GM12875 (cell line): Measurements from ENCODE around the gene DSCAML1.

Experiments
- H3K4me3 ChIP-seq: one replicate; pipeline ENCODE4 v1.5.1; 2011; ENCODE audit warnings: low read depth, low read length, control low read depth
- TF ChIP-seq, protein P1 (sequence below): IDR thresholded peaks from 2 replicates; pipeline ENCODE4 v1.5.1; 2011; ENCODE audit warnings: low read depth, mild to moderate bottlenecking, control low read depth, inconsistent platforms, low read length, moderate library complexity, borderline replicate concordance; ENCODE audit not compliant: insufficient read depth

Gene DSCAML1

GRCh38 chr11:117456027-117456720, 340.8 kb downstream of the DSCAML1 start:
- no peak overlapping the region for H3K4me3 ChIP-seq
- TF ChIP-seq, protein P1, sequence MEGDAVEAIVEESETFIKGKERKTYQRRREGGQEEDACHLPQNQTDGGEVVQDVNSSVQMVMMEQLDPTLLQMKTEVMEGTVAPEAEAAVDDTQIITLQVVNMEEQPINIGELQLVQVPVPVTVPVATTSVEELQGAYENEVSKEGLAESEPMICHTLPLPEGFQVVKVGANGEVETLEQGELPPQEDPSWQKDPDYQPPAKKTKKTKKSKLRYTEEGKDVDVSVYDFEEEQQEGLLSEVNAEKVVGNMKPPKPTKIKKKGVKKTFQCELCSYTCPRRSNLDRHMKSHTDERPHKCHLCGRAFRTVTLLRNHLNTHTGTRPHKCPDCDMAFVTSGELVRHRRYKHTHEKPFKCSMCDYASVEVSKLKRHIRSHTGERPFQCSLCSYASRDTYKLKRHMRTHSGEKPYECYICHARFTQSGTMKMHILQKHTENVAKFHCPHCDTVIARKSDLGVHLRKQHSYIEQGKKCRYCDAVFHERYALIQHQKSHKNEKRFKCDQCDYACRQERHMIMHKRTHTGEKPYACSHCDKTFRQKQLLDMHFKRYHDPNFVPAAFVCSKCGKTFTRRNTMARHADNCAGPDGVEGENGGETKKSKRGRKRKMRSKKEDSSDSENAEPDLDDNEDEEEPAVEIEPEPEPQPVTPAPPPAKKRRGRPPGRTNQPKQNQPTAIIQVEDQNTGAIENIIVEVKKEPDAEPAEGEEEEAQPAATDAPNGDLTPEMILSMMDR: no peak

- H3K4me3 ChIP-seq: no peak overlapping the region
- TF ChIP-seq, protein P1: no peak
Observed at GRCh38 chr11:117454564-117454917, 342.5 kb downstream of the DSCAML1 start.

DNA sequence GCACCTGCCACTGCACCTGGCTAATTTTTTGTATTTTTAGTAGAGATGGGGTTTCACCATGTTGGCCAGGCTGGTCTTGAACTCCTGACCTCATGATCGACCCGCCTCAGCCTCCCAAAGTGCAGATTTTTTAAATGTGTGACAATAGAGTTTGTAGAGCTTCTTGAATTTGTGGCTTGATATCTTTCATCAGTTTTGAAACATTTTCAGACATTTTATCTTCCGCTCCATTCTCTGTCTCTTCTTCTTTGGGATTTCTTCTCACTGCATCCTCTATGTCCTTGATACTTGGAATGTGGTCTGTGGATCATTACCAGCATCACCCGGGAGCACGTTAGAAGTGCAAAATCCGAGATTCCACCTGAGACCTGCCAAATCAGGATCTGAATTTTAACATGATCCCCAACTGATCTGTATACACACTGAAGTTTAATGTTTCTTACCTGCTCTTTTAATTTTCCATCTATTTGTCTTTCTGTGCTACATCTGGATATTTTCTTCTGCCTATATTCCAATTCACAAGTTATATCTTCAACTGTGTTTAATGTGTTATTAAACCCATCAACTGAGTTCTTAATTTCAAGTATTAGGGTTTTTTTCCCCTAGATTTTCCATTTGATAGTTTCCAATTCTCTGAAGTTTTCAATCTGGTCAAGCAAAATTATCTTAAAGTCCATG, 343.0 kb downstream of the DSCAML1 start:
- no peak overlapping the region for H3K4me3 ChIP-seq

DNA sequence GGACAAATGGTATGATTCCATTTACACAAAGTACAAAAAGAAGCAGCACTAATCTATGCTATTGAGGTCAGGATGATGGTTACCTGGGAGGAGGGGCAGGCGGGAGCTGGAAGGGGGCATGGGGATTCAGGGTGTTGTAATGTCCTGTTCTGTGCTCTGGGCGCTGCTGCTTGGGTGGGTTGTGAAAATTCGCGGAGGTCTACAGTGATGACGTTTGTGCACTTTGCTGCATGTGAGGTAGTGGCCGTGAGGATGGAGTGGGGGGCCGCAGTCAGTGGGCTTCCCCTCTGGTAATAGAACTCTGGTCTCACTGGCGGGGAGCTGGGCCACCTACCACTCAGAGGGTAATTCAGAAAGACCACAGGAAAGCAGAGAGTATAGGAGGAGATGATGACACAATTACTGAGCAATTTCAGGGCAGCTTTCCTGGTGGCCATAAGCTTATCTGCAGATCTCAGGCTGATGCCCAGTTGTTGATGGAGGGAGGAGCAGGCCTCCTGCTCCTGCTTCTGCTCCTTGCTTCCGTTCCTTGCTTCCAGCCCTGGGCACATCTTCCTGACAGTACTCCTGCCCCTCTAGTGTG, 347.8 kb downstream of the DSCAML1 start:
- TF ChIP-seq, protein P1: no peak
- H3K4me3 ChIP-seq: no peak overlapping the region

More for the DNA sequence above, 343.0 kb downstream of the DSCAML1 start:
- TF ChIP-seq, protein P1: no peak

- TF ChIP-seq, protein P1: no peak
- no peak overlapping the region for H3K4me3 ChIP-seq
Observed at GRCh38 chr11:117444711-117445658, 352.0 kb downstream of the DSCAML1 start.

DNA sequence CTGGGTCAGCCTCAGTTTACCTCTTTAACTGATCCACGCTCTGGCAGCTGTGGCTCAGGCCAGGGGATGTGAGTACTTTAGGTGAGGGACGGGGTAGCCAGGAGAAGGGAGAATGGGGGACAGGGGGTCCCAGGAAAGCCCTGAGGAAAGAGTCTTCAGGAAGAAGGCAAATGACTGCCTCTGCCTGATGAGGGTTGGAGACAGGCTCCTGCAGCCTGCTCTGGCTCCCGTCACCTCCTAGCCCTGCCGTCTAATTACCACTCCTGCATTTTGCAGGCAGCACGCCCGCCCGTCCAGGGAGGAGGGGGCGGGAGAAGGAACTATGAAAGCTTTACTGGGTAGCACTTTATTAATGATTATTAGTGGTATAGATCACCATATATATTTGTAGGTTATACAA, 352.8 kb downstream of the DSCAML1 start:
- H3K4me3 ChIP-seq: no peak overlapping the region
- TF ChIP-seq, protein P1: no peak
